ENCODE results near the gene PSMD13.

The PSMD13 gene

DNA sequence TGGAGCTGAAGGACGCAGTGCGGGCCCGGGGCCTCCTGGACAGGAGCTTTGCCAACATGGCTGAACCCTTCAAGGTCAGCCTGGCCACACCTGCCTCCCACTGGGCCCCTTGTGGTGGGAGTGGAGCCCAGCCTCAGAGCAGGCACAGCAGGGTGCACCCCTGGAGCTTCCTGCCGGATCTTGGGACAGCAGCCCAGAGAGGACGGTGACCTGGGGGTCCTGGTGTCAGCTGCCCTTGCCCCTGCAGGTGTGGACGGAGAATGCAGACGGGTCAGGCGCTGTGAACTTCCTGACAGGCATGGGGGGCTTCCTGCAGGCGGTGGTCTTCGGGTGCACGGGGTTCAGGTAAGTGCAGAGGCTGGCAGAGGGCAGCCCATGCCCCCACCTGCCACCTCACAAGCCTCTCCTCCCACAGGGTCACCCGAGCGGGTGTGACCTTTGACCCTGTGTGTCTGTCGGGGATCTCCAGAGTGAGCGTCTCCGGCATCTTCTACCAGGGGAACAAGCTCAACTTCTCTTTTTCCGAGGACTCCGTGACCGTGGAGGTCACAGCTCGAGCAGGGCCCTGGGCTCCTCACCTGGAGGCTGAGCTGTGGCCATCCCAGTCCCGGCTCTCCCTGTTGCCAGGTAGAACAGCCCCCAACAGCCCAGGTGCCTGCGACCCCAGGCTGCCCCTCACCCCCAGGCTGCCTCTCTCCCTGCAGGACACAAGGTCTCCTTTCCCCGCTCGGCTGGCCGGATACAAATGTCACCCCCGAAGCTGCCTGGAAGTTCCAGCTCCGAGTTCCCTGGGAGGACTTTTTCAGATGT, 57.3 kb downstream of the PSMD13 start:
- TF ChIP-seq ZFX (IDR thresholded peaks at IDR 0.05; ENCODE audit: borderline replicate concordance), result no peak
- TF ChIP-seq, protein P1, sequence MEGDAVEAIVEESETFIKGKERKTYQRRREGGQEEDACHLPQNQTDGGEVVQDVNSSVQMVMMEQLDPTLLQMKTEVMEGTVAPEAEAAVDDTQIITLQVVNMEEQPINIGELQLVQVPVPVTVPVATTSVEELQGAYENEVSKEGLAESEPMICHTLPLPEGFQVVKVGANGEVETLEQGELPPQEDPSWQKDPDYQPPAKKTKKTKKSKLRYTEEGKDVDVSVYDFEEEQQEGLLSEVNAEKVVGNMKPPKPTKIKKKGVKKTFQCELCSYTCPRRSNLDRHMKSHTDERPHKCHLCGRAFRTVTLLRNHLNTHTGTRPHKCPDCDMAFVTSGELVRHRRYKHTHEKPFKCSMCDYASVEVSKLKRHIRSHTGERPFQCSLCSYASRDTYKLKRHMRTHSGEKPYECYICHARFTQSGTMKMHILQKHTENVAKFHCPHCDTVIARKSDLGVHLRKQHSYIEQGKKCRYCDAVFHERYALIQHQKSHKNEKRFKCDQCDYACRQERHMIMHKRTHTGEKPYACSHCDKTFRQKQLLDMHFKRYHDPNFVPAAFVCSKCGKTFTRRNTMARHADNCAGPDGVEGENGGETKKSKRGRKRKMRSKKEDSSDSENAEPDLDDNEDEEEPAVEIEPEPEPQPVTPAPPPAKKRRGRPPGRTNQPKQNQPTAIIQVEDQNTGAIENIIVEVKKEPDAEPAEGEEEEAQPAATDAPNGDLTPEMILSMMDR (IDR thresholded peaks at IDR 0.05), result no peak
- H3K27ac ChIP-seq, result no peak overlapping the region

DNA sequence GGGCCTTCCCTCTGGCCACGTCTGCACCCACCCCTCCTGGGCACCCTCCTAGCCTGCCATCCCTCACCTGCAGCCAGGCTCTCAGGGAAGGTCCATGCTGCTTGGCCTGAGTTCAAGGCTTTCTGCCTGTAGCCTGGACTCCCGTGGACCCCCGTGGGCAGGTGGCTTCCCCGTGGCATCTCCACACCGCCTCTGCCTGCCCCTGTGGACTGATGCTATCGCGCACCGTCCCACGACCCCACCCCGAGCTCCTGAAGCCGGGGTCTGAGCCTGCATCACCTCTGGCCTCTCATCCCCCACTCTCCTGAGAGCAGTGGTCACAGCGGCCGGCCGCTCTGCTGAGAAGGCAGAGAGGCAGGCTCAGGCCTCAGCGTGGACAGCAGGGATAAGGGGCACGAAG, 58.0 kb downstream of the PSMD13 start:
- H3K27ac ChIP-seq, result no peak overlapping the region
- TF ChIP-seq ZFX (IDR thresholded peaks at IDR 0.05; ENCODE audit: borderline replicate concordance), result no peak
- TF ChIP-seq, protein P1 (IDR thresholded peaks at IDR 0.05), result no peak

DNA sequence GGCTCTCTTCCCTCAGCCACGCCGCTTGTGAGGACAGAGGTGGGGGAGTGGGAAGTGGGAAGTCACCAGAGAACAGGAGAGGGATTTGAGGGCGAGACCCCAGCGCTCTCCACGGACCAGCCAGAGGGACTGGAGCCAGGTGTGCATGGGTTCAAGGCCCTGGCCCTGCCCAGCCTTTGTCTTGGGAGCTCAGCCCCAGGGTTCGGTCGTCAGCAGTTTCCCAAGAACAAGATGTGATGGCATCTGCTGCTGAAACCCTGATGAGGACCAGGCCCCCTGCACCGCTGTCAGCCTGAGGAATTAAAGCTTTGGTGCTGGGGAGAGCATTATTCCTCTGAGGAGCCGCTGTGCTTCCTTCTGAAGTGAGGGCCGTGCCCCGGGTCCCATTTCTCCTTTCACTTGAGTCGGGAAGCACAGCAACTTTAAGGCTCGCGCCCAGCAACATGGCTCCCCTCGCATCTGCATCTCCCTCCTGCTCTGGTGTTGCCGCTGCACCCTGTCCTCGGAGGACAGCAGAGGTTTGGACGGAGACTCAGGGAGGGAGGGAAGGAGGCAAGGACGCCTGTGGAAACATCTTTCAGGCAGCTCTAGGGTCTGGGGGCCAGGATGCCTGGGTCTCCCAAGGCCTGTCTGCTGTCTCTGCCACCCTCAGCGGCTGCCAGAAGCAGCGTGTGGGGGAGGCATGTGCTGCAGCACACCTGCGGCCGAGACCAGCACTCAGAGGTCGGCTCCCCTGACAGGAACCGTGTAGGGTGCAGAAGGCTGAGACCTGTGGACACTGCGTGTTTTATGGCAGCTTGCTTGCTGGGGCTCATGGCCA, 58.8 kb downstream of the PSMD13 start:
- no peak for TF ChIP-seq ZFX (IDR thresholded peaks at IDR 0.05; ENCODE audit: borderline replicate concordance)
- TF ChIP-seq, protein P1 (IDR thresholded peaks at IDR 0.05), result no peak
- H3K27ac ChIP-seq, result no peak overlapping the region

DNA sequence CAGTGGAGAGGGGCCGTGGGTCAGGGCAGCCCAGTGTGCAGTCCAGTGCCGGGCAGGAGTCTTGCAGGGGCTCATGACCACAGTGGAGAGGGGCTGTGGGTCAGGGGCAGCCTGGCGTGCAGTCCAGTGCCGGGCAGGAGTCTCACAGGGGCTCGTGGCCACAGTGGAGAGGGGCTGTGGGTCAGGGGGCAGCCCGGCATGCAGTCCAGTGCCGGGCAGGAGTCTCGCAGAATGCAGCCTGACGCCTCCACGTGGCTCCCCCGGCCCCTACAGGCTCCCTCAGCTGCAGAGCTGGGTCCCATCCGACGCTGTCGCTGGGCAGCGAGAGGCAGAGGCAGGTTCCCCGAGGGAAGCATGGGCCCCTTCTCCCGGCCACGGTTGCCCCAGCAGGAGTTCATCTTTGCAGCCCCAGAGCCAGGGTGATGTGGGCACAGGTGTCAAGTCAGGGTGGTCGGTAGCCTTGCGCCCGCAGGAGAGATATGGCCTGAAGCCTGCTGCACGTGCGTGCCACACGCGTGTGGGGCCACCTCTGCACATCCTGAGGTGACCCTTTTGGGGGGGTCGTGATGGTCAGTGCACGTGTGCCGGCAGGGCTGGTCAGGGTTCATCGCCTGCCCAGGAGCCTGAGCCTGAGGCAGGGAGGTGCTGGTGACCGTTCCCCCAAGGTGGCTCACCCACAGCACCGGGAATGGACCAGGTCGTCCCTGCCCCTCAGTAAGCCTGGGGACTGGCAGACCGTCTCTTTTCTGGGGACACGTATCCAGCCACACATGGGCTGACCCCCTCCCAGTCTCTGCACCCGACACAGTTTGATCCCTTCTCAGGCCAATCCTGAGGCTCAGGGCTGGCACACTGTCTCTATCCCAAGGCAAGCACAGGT, 59.6 kb downstream of the PSMD13 start:
- no peak overlapping the region for H3K27ac ChIP-seq
- TF ChIP-seq, protein P1 (IDR thresholded peaks at IDR 0.05), result no peak
- TF ChIP-seq ZFX (IDR thresholded peaks at IDR 0.05; ENCODE audit: borderline replicate concordance), result no peak

DNA sequence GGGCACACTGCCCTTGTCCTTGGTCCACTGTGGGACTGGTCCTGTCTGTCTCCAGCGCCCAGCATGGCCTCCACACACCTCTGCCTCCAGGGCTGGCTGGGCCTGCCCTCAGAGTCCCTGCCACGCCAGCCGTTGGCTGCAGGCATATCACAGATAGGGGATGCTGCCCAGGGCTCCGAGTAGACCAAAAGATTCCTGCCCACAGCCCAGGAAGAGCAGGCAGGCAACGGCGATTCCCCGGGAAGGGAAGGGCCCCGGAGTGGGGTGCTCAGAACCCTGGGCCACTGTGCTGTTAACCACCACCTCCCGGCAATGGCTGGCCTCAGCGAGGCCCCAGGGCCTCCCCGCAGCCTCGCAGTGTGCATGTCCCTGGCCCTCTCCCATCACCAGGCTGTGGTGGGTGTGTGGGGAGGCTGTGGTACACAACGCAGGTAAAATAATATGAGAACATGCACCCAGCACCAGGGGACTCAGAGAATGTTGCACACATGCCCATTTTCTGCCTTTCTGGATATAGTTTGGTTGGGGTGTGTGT, 60.3 kb downstream of the PSMD13 start:
- H3K27ac ChIP-seq, result no peak overlapping the region

More for the DNA sequence above, 60.3 kb downstream of the PSMD13 start:
- TF ChIP-seq ZFX (IDR thresholded peaks at IDR 0.05; ENCODE audit: borderline replicate concordance), result no peak
- TF ChIP-seq, protein P1 (IDR thresholded peaks at IDR 0.05), result no peak
